ENCODE data around the gene ODAD3.

GRCh38 chr19:11422163-11423065 is 12.5 kb downstream of the ODAD3 start:
- TF ChIP-seq CTCF (IDR thresholded peaks at IDR 0.05 in 4 of 5, conservative IDR thresholded peaks at IDR 0.05 in 1 of 5) (no peak), POLR2A (IDR thresholded peaks at IDR 0.05) (no peak)

Measured in gastrocnemius medialis (tissue), 4 donors.